Keratinocyte (primary cell): ENCODE data around the gene FHIT.

Experiments
- CTCF ChIP-seq, 3 experiments: IDR thresholded peaks in 1 of 3; conservative IDR thresholded peaks in 1 of 3; optimal IDR thresholded peaks in 1 of 3; 2 replicates in 2 of 3; 3 replicates in 1 of 3; pipeline versions ENCODE3 to v1.5.1; 2011; ENCODE audit warnings: low read length in 3 of 3, mild to moderate bottlenecking in 3 of 3, moderate library complexity in 2 of 3, control low read depth in 1 of 3, inconsistent platforms in 1 of 3; ENCODE audit not compliant: insufficient read depth in 2 of 3; ENCODE audit errors: extremely low read depth in 1 of 3
- EZH2 ChIP-seq: IDR thresholded peaks from one replicate; pipeline ENCODE4 v1.6.1; 2012; ENCODE audit warnings: inconsistent platforms, mild to moderate bottlenecking, low read length, moderate library complexity

DNA sequence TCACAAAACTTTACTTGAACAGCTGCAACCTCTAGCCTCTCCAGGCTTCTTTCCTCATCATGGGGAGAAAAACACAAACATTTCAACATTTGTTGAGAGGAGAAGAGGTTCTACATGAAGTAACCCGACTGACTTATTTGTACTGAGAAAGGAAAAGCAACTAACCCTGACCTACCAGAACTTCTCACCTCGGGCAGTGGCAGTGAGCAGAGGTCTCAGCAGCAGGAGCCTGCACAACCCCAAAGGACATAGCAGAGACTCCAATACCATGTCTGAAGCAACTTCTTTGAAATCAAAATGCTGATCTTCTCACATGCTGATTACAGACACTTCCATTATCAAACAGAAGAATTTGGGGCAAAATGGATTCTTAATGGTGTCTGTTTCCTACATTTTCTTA lies 1115.8 kb downstream of the FHIT start:
- TF ChIP-seq CTCF (optimal IDR thresholded peaks at IDR 0.05 in 1 of 3, IDR thresholded peaks at IDR 0.05 in 1 of 3, conservative IDR thresholded peaks at IDR 0.05 in 1 of 3; ENCODE audit: extremely low read depth in 1 of 3, insufficient read depth in 2 of 3, low read length in 3 of 3), result no peak
- TF ChIP-seq EZH2, result no peak
